Measurements from ENCODE around the gene NOLC1. TPM values are rescaled to one million over a fixed set of nuclear protein-coding genes. Genes with fewer than 3 reads are reported as not detected.
A peak's percentile ranks its signal among the peaks of the same experiment; 100 is the strongest.

Gene NOLC1
- total and polyA plus RNA-seq, 2 of the 13 experiments (the other 11 are each of a cell fraction or from before 2014, with no cell fraction given): 50.6 to 81.0 TPM

DNA sequence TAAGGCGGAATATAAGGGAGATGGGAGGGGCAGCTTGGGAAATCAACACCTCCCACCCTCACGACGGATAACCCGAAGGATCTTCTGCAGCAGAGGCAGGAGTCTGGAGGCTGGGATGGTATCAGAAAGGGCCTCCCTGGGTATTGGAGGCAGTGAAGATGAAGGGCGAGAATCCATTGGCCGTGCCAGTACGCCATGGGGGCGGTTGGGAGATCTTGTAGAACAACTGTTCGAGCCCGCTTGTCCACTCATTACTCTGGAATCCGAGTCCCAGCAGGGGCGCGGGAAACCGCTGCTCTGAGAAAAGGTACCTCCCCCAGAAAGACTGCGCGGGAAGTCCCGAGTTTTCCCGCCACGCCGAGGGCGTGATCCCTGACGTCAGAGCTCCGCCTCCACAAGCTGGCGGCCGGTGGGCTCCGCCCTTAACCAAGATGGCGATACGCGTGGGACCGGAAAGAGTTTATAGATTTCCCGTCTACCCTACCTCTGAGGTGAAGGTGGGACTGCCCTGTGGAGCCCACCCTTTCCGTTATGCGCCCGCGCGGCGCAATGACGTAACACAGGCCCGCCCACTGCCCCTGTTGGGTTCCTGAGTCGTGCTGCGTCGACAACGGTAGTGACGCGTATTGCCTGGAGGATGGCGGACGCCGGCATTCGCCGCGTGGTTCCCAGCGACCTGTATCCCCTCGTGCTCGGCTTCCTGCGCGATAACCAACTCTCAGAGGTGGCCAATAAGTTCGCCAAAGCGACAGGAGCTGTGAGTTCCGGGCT, at the start of gene NOLC1 (continued):
- TF ChIP-seq, protein P1, sequence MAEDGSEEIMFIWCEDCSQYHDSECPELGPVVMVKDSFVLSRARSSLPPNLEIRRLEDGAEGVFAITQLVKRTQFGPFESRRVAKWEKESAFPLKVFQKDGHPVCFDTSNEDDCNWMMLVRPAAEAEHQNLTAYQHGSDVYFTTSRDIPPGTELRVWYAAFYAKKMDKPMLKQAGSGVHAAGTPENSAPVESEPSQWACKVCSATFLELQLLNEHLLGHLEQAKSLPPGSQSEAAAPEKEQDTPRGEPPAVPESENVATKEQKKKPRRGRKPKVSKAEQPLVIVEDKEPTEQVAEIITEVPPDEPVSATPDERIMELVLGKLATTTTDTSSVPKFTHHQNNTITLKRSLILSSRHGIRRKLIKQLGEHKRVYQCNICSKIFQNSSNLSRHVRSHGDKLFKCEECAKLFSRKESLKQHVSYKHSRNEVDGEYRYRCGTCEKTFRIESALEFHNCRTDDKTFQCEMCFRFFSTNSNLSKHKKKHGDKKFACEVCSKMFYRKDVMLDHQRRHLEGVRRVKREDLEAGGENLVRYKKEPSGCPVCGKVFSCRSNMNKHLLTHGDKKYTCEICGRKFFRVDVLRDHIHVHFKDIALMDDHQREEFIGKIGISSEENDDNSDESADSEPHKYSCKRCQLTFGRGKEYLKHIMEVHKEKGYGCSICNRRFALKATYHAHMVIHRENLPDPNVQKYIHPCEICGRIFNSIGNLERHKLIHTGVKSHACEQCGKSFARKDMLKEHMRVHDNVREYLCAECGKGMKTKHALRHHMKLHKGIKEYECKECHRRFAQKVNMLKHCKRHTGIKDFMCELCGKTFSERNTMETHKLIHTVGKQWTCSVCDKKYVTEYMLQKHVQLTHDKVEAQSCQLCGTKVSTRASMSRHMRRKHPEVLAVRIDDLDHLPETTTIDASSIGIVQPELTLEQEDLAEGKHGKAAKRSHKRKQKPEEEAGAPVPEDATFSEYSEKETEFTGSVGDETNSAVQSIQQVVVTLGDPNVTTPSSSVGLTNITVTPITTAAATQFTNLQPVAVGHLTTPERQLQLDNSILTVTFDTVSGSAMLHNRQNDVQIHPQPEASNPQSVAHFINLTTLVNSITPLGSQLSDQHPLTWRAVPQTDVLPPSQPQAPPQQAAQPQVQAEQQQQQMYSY (CRISPR knock-in tag; IDR thresholded peaks at IDR 0.05): no peak
- TF ChIP-seq RAD51 (IDR thresholded peaks at IDR 0.05; ENCODE audit: borderline replicate concordance) (no peak), BRD4 (CRISPR knock-in tag; IDR thresholded peaks at IDR 0.05) (peak; percentile 48), MYC (CRISPR knock-in tag; IDR thresholded peaks at IDR 0.05; ENCODE audit: borderline replicate concordance) (peak; percentile 99), ZFX (CRISPR knock-in tag; IDR thresholded peaks at IDR 0.05; ENCODE audit: low read depth) (peak; percentile 90), TCF12 (IDR thresholded peaks at IDR 0.05) (no peak), TCF12 (CRISPR knock-in tag; IDR thresholded peaks at IDR 0.05) (peak; percentile 91), NFYB (CRISPR knock-in tag; IDR thresholded peaks at IDR 0.05) (peak; percentile 67), RBFOX2 (IDR thresholded peaks at IDR 0.05; ENCODE audit: low read depth, low read length) (peak; percentile 92), ZNF792 (CRISPR knock-in tag; IDR thresholded peaks at IDR 0.05) (peak; percentile 92), ZFP90 (CRISPR knock-in tag; IDR thresholded peaks at IDR 0.05; ENCODE audit: borderline replicate concordance) (peak; percentile 88), ZSCAN25 (CRISPR knock-in tag; IDR thresholded peaks at IDR 0.05) (no peak)
- TF ChIP-seq, protein P2, sequence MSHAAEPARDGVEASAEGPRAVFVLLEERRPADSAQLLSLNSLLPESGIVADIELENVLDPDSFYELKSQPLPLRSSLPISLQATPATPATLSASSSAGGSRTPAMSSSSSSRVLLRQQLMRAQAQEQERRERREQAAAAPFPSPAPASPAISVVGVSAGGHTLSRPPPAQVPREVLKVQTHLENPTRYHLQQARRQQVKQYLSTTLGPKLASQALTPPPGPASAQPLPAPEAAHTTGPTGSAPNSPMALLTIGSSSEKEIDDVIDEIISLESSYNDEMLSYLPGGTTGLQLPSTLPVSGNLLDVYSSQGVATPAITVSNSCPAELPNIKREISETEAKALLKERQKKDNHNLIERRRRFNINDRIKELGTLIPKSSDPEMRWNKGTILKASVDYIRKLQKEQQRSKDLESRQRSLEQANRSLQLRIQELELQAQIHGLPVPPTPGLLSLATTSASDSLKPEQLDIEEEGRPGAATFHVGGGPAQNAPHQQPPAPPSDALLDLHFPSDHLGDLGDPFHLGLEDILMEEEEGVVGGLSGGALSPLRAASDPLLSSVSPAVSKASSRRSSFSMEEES (CRISPR knock-in tag; IDR thresholded peaks at IDR 0.05): peak; percentile 69; the same call in 1 of the 2 replicates
- TF ChIP-seq, protein P3, sequence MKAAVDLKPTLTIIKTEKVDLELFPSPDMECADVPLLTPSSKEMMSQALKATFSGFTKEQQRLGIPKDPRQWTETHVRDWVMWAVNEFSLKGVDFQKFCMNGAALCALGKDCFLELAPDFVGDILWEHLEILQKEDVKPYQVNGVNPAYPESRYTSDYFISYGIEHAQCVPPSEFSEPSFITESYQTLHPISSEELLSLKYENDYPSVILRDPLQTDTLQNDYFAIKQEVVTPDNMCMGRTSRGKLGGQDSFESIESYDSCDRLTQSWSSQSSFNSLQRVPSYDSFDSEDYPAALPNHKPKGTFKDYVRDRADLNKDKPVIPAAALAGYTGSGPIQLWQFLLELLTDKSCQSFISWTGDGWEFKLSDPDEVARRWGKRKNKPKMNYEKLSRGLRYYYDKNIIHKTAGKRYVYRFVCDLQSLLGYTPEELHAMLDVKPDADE (CRISPR knock-in tag; IDR thresholded peaks at IDR 0.05): peak; percentile 74; the same call in 1 of the 2 replicates
- TF ChIP-seq, protein P4, sequence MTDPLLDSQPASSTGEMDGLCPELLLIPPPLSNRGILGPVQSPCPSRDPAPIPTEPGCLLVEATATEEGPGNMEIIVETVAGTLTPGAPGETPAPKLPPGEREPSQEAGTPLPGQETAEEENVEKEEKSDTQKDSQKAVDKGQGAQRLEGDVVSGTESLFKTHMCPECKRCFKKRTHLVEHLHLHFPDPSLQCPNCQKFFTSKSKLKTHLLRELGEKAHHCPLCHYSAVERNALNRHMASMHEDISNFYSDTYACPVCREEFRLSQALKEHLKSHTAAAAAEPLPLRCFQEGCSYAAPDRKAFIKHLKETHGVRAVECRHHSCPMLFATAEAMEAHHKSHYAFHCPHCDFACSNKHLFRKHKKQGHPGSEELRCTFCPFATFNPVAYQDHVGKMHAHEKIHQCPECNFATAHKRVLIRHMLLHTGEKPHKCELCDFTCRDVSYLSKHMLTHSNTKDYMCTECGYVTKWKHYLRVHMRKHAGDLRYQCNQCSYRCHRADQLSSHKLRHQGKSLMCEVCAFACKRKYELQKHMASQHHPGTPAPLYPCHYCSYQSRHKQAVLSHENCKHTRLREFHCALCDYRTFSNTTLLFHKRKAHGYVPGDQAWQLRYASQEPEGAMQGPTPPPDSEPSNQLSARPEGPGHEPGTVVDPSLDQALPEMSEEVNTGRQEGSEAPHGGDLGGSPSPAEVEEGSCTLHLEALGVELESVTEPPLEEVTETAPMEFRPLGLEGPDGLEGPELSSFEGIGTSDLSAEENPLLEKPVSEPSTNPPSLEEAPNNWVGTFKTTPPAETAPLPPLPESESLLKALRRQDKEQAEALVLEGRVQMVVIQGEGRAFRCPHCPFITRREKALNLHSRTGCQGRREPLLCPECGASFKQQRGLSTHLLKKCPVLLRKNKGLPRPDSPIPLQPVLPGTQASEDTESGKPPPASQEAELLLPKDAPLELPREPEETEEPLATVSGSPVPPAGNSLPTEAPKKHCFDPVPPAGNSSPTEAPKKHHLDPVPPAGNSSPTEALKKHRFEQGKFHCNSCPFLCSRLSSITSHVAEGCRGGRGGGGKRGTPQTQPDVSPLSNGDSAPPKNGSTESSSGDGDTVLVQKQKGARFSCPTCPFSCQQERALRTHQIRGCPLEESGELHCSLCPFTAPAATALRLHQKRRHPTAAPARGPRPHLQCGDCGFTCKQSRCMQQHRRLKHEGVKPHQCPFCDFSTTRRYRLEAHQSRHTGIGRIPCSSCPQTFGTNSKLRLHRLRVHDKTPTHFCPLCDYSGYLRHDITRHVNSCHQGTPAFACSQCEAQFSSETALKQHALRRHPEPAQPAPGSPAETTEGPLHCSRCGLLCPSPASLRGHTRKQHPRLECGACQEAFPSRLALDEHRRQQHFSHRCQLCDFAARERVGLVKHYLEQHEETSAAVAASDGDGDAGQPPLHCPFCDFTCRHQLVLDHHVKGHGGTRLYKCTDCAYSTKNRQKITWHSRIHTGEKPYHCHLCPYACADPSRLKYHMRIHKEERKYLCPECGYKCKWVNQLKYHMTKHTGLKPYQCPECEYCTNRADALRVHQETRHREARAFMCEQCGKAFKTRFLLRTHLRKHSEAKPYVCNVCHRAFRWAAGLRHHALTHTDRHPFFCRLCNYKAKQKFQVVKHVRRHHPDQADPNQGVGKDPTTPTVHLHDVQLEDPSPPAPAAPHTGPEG (CRISPR knock-in tag; IDR thresholded peaks at IDR 0.05): no peak
- TF ChIP-seq, protein P5, sequence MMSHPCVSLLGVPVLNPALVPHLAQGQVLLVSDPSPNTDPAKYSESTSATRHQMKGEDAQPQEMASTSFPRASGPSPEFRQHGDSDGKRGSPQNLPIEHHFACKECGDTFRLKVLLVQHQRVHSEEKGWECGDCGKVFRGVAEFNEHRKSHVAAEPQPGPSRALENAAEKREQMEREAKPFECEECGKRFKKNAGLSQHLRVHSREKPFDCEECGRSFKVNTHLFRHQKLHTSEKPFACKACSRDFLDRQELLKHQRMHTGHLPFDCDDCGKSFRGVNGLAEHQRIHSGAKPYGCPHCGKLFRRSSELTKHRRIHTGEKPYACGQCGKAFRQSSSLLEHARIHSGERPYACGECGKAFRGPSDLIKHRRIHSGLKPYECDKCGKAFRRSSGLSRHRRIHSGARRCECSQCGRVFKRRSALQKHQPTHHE (CRISPR knock-in tag; IDR thresholded peaks at IDR 0.05; ENCODE audit: borderline replicate concordance): peak; percentile 40; the same call in 1 of the 2 replicates

Data from HepG2 (cell line).